Measurements from ENCODE around the gene NTN1.

- TF ChIP-seq CTCF (IDR thresholded peaks at IDR 0.05): no peak
- no peak for TF ChIP-seq POLR2A (IDR thresholded peaks at IDR 0.05)
Measured at GRCh38 chr17:9219631-9220397, 198.5 kb downstream of the NTN1 start.
